ENCODE measurements around the gene EXOSC10. TPM values are rescaled to one million over a fixed set of nuclear protein-coding genes. Genes with fewer than 3 reads are reported as not detected.
"Not testable (repeated sequence)": the region's sequence is repeated elsewhere in the genome, so short reads cannot be mapped to it uniquely, and the experiment has no call there.

Gene EXOSC10
- total RNA-seq, 6 donors from 2014 or later: 45.2 to 173 (median 55.9) TPM

DNA sequence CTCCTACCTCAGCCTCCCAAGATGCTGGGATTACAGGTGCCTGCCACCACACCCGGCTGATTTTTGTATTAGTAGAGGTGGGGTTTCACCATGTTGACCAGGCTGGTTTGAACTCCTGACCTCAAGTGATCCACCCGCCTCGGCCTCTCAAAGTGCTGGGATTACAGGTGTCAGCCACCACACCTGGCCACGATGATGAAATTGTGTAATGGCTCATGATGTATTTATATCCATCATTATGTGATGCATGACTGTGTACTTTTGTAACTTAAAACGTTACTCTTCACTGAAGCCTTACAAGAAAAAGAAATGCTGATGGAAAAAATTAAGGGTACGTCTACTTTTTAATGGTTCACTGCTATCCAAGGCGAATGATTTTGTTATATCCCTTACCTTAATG lies 79.7 kb downstream of the EXOSC10 start:
- WGBS, 2 donors: 90 to 92% methylated on average over 7 of the region's 7 CpGs
- peaks cover 70 to 100% (median 91%) of the 10 kb centered on the region in 4 donors for H3K36me3 ChIP-seq
- TF ChIP-seq EP300 (IDR thresholded peaks at IDR 0.05): no peak
- TF ChIP-seq, protein P1, sequence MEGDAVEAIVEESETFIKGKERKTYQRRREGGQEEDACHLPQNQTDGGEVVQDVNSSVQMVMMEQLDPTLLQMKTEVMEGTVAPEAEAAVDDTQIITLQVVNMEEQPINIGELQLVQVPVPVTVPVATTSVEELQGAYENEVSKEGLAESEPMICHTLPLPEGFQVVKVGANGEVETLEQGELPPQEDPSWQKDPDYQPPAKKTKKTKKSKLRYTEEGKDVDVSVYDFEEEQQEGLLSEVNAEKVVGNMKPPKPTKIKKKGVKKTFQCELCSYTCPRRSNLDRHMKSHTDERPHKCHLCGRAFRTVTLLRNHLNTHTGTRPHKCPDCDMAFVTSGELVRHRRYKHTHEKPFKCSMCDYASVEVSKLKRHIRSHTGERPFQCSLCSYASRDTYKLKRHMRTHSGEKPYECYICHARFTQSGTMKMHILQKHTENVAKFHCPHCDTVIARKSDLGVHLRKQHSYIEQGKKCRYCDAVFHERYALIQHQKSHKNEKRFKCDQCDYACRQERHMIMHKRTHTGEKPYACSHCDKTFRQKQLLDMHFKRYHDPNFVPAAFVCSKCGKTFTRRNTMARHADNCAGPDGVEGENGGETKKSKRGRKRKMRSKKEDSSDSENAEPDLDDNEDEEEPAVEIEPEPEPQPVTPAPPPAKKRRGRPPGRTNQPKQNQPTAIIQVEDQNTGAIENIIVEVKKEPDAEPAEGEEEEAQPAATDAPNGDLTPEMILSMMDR (IDR thresholded peaks at IDR 0.05): no peak
- TF ChIP-seq POLR2A (IDR thresholded peaks at IDR 0.05): no peak
- TF ChIP-seq POLR2AphosphoS5 (IDR thresholded peaks at IDR 0.05): no peak
- peaks cover 0 to 33% (median 8%) of the 10 kb centered on the region in 4 donors for H3K4me1 ChIP-seq
- ATAC-seq (ENCODE audit: low FRiP score in 2 of 2) (no peak), DNase-seq (no peak)
- H3K9me3 ChIP-seq: no peaks in the 10 kb centered on the region
- no peak overlapping the region for H3K27ac ChIP-seq
- H3K27me3 ChIP-seq: no peaks in the 10 kb centered on the region
- H3K4me3 ChIP-seq: no peak overlapping the region

DNA sequence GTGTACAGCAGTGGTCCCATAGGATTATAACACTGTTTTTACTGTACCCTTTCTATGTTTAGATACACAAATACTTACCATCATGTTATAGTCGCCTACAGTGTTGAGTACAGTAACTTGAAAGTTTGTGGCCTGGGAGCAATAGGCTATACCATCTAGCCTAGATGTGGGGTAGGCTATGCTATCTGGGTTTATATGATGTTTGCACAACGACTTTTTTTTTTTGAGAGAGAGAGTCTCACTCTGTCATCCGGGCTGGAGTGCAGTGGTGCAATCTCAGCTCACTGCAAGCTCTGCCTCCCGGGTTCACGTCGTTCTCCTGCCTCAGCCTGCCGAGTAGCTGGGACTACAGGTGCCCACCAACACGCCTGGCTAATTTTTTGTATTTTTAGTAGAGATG lies 80.3 kb downstream of the EXOSC10 start:
- ATAC-seq (ENCODE audit: low FRiP score in 2 of 2); H3K27me3 ChIP-seq; H3K4me3 ChIP-seq; DNase-seq; H3K27ac ChIP-seq; H3K9me3 ChIP-seq: not testable (repeated sequence)
- 80 to 91% methylated on average over 8 of the region's 8 CpGs for WGBS, 2 donors
- Histone ChIP-seq H3K36me3 (peaks cover 72 to 100% (median 95%) of the 10 kb centered on the region in 4 donors), H3K4me1 (peaks cover 3 to 39% (median 13%) of the 10 kb centered on the region in 4 donors)

Other genes starting within 250 kb of the EXOSC10 start
- gene TARDBP, start 87.2 kb downstream of the EXOSC10 start, total RNA-seq: 100 to 1,000 TPM; 108 to 388 (median 138) TPM
- gene MASP2, start 52.6 kb downstream of the EXOSC10 start, total RNA-seq: not detected
- gene SRM, start 39.9 kb downstream of the EXOSC10 start, total RNA-seq: 10 to 100 TPM in 5 of 6 donors, 1 to 10 TPM in 1; 7.3 to 72.9 (median 50.2) TPM
- gene ANGPTL7, start 89.5 kb upstream of the EXOSC10 start, total RNA-seq: 1 to 10 TPM in 4 of 6 donors, under 1 TPM in 1, not detected in 1; 0.17 to 4.6 (median 1.3) TPM
- 10 to 100 TPM; 27.5 to 61.0 (median 33.1) TPM for gene MTOR, start 162.7 kb upstream of the EXOSC10 start, total RNA-seq
- 10 to 100 TPM in 5 of 6 donors, 1 to 10 TPM in 1; 5.9 to 20.8 (median 15.7) TPM for gene UBIAD1, start 173.3 kb upstream of the EXOSC10 start, total RNA-seq